NCI-H82 treated with DMSO at 0.1 percent for 48 hours (cell line): ENCODE data around the gene CFTR.
"Not testable (repeated sequence)": the region's sequence is repeated elsewhere in the genome, so short reads cannot be mapped to it uniquely, and the experiment has no call there.

Experiments used
- DNase-seq: peaks from one replicate; lab custom pipeline; 2025; ENCODE audit not compliant: unreplicated experiment; lab: John Stamatoyannopoulos, UW

The CFTR gene

GRCh38 chr7:117493460-117493859, 13.6 kb downstream of the CFTR start:
- no peak for DNase-seq

GRCh38 chr7:117495308-117495707, 15.5 kb downstream of the CFTR start:
- DNase-seq: no peak

GRCh38 chr7:117502331-117502730, 22.5 kb downstream of the CFTR start:
- no peak for DNase-seq

GRCh38 chr7:117505238-117505637, 25.4 kb downstream of the CFTR start:
- DNase-seq: no peak

DNA sequence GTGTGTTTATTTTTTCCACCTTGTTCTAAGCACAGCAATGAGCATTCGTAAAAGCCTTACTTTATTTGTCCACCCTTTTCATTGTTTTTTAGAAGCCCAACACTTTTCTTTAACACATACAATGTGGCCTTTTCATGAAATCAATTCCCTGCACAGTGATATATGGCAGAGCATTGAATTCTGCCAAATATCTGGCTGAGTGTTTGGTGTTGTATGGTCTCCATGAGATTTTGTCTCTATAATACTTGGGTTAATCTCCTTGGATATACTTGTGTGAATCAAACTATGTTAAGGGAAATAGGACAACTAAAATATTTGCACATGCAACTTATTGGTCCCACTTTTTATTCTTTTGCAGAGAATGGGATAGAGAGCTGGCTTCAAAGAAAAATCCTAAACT, 28.9 kb downstream of the CFTR start:
- no peak for DNase-seq

GRCh38 chr7:117517194-117517593, 37.4 kb downstream of the CFTR start:
- DNase-seq: not testable (repeated sequence)

DNA sequence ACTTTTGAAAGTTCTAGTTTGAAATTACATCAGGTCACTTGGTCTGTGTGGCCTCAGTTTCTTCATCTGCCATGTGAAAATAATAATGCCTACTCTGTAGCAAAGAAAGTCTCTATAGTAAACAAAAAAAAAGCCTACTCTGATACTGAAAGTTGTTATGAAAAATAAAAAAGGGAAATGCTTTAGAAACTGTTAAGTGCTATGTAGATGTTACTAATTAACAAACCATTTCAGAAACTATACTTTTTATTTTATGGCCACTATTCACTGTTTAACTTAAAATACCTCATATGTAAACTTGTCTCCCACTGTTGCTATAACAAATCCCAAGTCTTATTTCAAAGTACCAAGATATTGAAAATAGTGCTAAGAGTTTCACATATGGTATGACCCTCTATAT, 50.6 kb downstream of the CFTR start:
- DNase-seq: no peak

- no peak for DNase-seq
These were observed 51.9 kb downstream of the CFTR start for GRCh38 chr7:117531595-117532244.

DNA sequence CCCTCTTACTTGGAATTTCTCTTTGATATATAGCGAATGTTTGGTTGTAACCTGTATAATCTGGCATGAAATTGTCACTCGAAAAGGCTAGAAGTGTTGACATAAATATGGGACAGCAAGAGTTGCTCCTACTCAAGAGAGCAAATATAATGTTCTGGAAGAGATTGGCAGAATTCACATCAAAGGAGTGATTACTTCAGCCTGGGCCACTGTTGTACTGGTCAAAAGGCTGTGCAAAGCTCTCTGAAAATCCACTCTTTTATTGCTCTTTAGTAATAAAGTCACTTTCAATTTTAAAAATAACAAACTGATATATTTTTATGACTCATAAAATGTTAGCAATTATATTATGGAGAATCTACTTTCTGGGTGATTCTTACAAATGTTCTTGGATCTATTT, 58.2 kb downstream of the CFTR start:
- DNase-seq: no peak

- DNase-seq: no peak
These were observed 64.2 kb downstream of the CFTR start for GRCh38 chr7:117544061-117544460.

DNA sequence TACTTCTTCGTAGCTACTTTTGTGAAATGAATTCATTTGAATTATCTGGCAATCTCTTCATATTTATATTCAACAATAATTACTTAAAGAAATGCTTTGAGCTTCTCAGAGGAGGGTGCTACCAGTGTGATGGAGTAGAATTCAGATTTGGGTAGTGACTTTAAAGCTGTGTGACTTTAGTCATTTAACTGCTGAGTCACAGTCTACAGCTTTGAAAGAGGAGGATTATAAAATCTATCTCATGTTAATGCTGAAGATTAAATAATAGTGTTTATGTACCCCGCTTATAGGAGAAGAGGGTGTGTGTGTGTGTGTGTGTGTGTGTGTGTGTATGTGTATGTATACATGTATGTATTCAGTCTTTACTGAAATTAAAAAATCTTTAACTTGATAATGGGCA, 68.2 kb downstream of the CFTR start:
- DNase-seq: no peak

GRCh38 chr7:117550625-117551024, 70.8 kb downstream of the CFTR start:
- no peak for DNase-seq

DNA sequence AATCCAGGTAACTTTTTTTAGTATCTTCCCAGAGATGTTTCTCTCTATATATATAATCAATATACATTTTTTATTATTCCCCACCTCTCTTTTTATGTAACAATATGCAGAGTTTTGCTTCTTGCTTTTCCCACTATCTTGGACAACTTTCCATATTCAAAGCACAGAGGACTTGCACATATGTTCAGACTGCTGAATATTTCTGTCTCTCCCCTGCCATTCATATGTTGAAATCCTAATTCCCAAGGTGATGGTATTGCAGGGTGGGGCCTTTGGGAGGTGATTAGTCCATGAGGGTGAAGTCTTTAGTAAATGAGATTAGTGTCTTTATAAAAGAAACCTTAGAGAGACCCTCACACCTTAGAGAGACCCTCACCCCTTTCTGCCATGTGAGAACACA, 72.8 kb downstream of the CFTR start:
- no peak for DNase-seq

DNA sequence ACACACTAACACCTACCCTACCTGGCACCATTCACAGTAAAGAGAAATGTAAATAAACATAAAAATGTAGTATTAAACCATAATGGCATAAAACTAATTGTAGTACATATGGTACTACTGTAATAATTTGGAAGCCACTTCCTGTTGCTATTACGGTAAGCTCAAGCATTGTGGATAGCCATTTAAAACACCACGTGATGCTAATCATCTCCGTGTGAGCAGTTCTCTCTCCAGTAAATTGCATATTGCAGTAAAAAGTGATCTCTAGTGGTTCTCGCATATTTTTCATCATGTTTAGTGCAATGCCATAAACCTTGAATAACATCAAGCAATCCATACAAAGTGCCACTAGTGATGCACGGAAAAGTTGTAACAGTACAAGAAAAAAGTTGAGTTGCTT, 75.4 kb downstream of the CFTR start:
- no peak for DNase-seq

- no peak for DNase-seq
These were observed 79.6 kb downstream of the CFTR start for GRCh38 chr7:117559391-117559790.

- DNase-seq: no peak
These were observed 80.2 kb downstream of the CFTR start for GRCh38 chr7:117560030-117560429.

- no peak for DNase-seq
These were observed 82.9 kb downstream of the CFTR start for GRCh38 chr7:117562759-117563158.

- no peak for DNase-seq
These were observed 84.3 kb downstream of the CFTR start for GRCh38 chr7:117564080-117564479.

- DNase-seq: no peak
These were observed 84.8 kb downstream of the CFTR start for GRCh38 chr7:117564627-117565026.

- DNase-seq: no peak
These were observed 85.4 kb downstream of the CFTR start for GRCh38 chr7:117565226-117565625.

GRCh38 chr7:117567781-117568180, 88.0 kb downstream of the CFTR start:
- no peak for DNase-seq

DNA sequence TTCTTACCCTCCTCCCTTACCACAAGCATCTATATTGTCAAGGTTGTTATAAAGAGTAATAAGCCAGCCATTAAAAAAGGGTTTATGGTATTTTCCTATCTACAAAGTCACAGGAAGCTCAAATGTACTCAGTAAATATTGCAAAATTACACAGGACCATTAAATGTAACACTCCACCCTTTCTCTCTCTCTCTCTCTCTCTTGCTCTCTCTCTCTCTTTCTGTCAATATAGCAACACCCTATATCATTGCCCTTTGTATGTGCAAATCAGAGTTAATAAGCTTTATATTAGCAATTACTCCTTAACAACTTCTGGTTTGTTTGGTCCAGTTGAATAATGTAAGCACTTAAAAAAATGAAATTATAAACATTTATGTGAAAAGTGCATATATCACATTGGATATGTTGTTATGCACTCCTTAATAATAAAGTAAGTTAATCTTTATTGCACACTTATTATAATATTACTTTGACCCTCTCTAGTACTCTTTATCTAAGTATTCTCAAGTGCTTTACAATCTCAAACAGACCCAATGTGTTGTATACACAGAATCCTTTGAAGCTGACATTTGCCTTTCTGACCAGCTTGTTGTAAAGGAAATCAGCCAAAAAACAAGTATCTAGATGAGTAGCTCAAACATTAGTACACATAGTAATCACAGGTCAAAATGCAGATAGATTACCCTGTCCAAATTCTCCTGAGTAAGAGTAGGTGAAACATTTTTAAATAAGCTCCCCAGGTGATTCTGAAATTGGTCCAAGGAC, 93.2 kb downstream of the CFTR start:
- no peak for DNase-seq

DNA sequence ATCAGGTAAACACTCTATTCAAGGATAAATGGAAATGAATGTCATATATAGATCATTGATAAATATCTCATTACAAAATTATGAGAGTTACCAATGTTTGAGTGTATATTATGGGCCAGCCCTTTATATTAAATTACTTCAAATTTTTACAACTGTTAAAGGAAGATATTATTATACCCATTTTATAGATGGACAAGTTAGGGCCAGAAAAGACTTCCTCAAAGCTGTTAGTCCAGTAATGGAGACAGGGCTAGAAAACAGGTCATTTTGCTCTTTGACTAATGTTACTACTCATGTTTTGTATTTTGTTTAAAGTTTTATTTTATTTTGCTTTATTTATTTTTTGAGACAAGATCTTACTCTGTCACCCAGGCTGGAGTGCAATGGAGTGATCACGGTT, 101.6 kb downstream of the CFTR start:
- DNase-seq: no peak
